A549 (cell line): ENCODE data around the gene CRYBB3. TPM values are rescaled to one million over a fixed set of nuclear protein-coding genes. Genes with fewer than 3 reads are reported as not detected.

Source experiments
- ATAC-seq, 2 experiments: fragments of 200-7000 bp in 1 of 2; fragments of >200 bp in 1 of 2; cut with Nextera tagmentation in 1 of 2; cut with Tn5 transposase in 1 of 2; 3 replicates each; pipeline versions ENCODE4 v1.8.0 to v1.9.1; 2018 to 2020; ENCODE audit warnings: mild to moderate bottlenecking in 1 of 2, moderate library complexity in 1 of 2
- CTCF ChIA-PET: fragments of 300-600 bp; sonication (Branson Sonifier 250); formaldehyde crosslinking; extraction: SDS; loops from one replicate; lab custom pipeline; 2021; ENCODE audit warnings: antibody characterized with exemption, inconsistent platforms; lab: Yijun Ruan, JAX
- POLR2A ChIA-PET: fragments of 350-600 bp; formaldehyde crosslinking; extraction: SDS; loops from one replicate; lab custom pipeline; 2021; ENCODE audit warnings: antibody characterized with exemption, inconsistent platforms; lab: Yijun Ruan, JAX
- DNase-seq, 2 experiments: peaks; one replicate each; pipeline versions ENCODE4 v3.0.0 to v3.0.0-alpha.2; 2011 to 2016; ENCODE audit warnings: low read depth in 1 of 2, low spot score in 1 of 2
- FAIRE-seq: peaks from 2 replicates; lab custom pipeline; 2011; peaks lifted over from hg19 to GRCh38; lab: Jason Lieb, UNC
- H3K27ac ChIP-seq, 2 experiments: fragments of >200 bp; sonication (Bioruptor Twin); formaldehyde crosslinking; 3 replicates each; pipeline ENCODE4 v1.5.1; 2016 to 2017
- H3K4me1 ChIP-seq: fragments of >200 bp; sonication (Bioruptor Twin); formaldehyde crosslinking; 3 replicates; pipeline ENCODE4 v1.6.1; 2016
- H3K4me2 ChIP-seq: fragments of >200 bp; sonication (Bioruptor Twin); formaldehyde crosslinking; 3 replicates; pipeline ENCODE4 v1.6.1; 2016
- H3K4me3 ChIP-seq: fragments of >200 bp; sonication (Bioruptor Twin); formaldehyde crosslinking; 3 replicates; pipeline ENCODE4 v1.5.1; 2016
- H3K9me3 ChIP-seq: fragments of >200 bp; sonication (Bioruptor Twin); formaldehyde crosslinking; 3 replicates; pipeline ENCODE4 v1.6.1; 2016
- ATOH8 ChIP-seq: fragments of 250-450 bp; sonication (Bioruptor Pico); IDR thresholded peaks from 2 replicates; pipeline ENCODE4 v1.5.0; 2020; ENCODE audit warnings: low read depth, mild to moderate bottlenecking, moderate library complexity
- BHLHE40 ChIP-seq: IDR thresholded peaks from 2 replicates; pipeline ENCODE4 v1.6.1; 2012; ENCODE audit warnings: low read depth, low read length, inconsistent platforms
- CBX2 ChIP-seq: fragments of 200-600 bp; sonication (generic); IDR thresholded peaks from 2 replicates; pipeline ENCODE4 v1.6.1; 2016; ENCODE audit warnings: low read depth, mild to moderate bottlenecking, borderline replicate concordance
- CBX8 ChIP-seq: fragments of 200-600 bp; sonication (generic); IDR thresholded peaks from 2 replicates; pipeline ENCODE4 v1.6.1; 2016
- CEBPB ChIP-seq, 2 experiments: fragments of >200 bp in 1 of 2; sonication (Bioruptor Twin) in 1 of 2; formaldehyde crosslinking in 1 of 2; IDR thresholded peaks; 2 replicates each; pipeline ENCODE4 v1.6.1; 2012 to 2016
- CHD4 ChIP-seq: fragments of 200-600 bp; sonication (generic); IDR thresholded peaks from 2 replicates; pipeline ENCODE4 v1.6.1; 2016; ENCODE audit warnings: antibody characterized with exemption, mild to moderate bottlenecking, borderline replicate concordance
- CTCF ChIP-seq: fragments of >200 bp; sonication (Bioruptor Twin); formaldehyde crosslinking; IDR thresholded peaks from 3 replicates; pipeline ENCODE4 v1.5.1; 2016
- EHF ChIP-seq: fragments of 250-450 bp; sonication (Bioruptor Pico); IDR thresholded peaks from 2 replicates; pipeline ENCODE4 v1.5.0; 2020; ENCODE audit warnings: mild to moderate bottlenecking
- EP300 ChIP-seq, 2 experiments: fragments of >200 bp; sonication (Bioruptor Twin); formaldehyde crosslinking; IDR thresholded peaks; 2 replicates in 1 of 2; 3 replicates in 1 of 2; pipeline ENCODE4 v1.6.1; 2016 to 2017
- FOSL2 ChIP-seq, 2 experiments: fragments of 450-650 bp in 1 of 2; fragments of >200 bp in 1 of 2; sonication (Bioruptor Twin) in 1 of 2; formaldehyde crosslinking; IDR thresholded peaks; 2 replicates each; pipeline versions ENCODE4 v1.5.0 to v1.6.1; 2016 to 2020; ENCODE audit warnings: mild to moderate bottlenecking in 1 of 2, moderate library complexity in 1 of 2
- FOXS1 ChIP-seq: fragments of 250-450 bp; sonication (Bioruptor Pico); IDR thresholded peaks from 2 replicates; pipeline ENCODE4 v1.5.0; 2020; ENCODE audit warnings: mild to moderate bottlenecking, moderate library complexity
- HEYL ChIP-seq: fragments of 250-450 bp; sonication (Bioruptor Pico); IDR thresholded peaks from 2 replicates; pipeline ENCODE4 v1.8.0; 2021; ENCODE audit warnings: mild to moderate bottlenecking, moderate library complexity
- HMGXB4 ChIP-seq: fragments of 250-450 bp; sonication (Bioruptor Pico); IDR thresholded peaks from 2 replicates; pipeline ENCODE4 v1.5.0; 2021; ENCODE audit warnings: mild to moderate bottlenecking, moderate library complexity, borderline replicate concordance
- HOXB13 ChIP-seq: fragments of 250-450 bp; sonication (Bioruptor Pico); IDR thresholded peaks from 2 replicates; pipeline ENCODE4 v1.5.0; 2020; ENCODE audit warnings: low read depth, mild to moderate bottlenecking, moderate library complexity
- JUN ChIP-seq, 2 experiments: fragments of >200 bp; sonication (Bioruptor Twin); formaldehyde crosslinking; IDR thresholded peaks; 2 replicates in 1 of 2; 3 replicates in 1 of 2; pipeline ENCODE4 v1.6.1; 2016 to 2017
- JUNB ChIP-seq: fragments of >200 bp; sonication (Bioruptor Twin); formaldehyde crosslinking; IDR thresholded peaks from 2 replicates; pipeline ENCODE4 v1.6.1; 2016
- KDM1A ChIP-seq: fragments of 200-600 bp; sonication (generic); IDR thresholded peaks from 2 replicates; pipeline ENCODE4 v1.6.1; 2016; ENCODE audit warnings: low read depth, mild to moderate bottlenecking
- MAZ ChIP-seq: fragments of 150-350 bp; IDR thresholded peaks from 2 replicates; pipeline ENCODE4 v1.6.1; 2014; ENCODE audit warnings: antibody characterized with exemption, low read depth, low read length, borderline replicate concordance
- NR3C1 ChIP-seq: fragments of >200 bp; sonication (Bioruptor Twin); formaldehyde crosslinking; IDR thresholded peaks from 3 replicates; pipeline ENCODE4 v1.6.1; 2017
- POLR2AphosphoS2 ChIP-seq: conservative IDR thresholded peaks from 2 replicates; pipeline ENCODE4 v1.6.1; 2012; ENCODE audit warnings: low read length, improper control_type of control experiment, inconsistent platforms
- RARB ChIP-seq: fragments of 250-450 bp; sonication (Bioruptor Pico); IDR thresholded peaks from 2 replicates; pipeline ENCODE4 v1.8.0; 2021; ENCODE audit warnings: mild to moderate bottlenecking, moderate library complexity
- RCOR1 ChIP-seq: fragments of 150-350 bp; IDR thresholded peaks from 2 replicates; pipeline ENCODE4 v1.6.1; 2014; ENCODE audit warnings: antibody characterized with exemption, low read length, low read depth
- RFX5 ChIP-seq: fragments of 450-650 bp; IDR thresholded peaks from 2 replicates; pipeline ENCODE4 v1.7.1; 2014; ENCODE audit warnings: antibody characterized with exemption, mild to moderate bottlenecking, moderate library complexity
- RNF2 ChIP-seq: fragments of 200-600 bp; sonication (generic); IDR thresholded peaks from 2 replicates; pipeline ENCODE4 v1.6.1; 2016; ENCODE audit warnings: low read depth, mild to moderate bottlenecking, antibody characterized with exemption, moderate library complexity, borderline replicate concordance
- SREBF2 ChIP-seq: fragments of 450-650 bp; IDR thresholded peaks from 2 replicates; pipeline ENCODE4 v1.6.1; 2014; ENCODE audit warnings: mild to moderate bottlenecking, moderate library complexity
- TFCP2L1 ChIP-seq: fragments of 250-450 bp; sonication (Bioruptor Pico); IDR thresholded peaks from 2 replicates; pipeline ENCODE4 v1.5.0; 2021; ENCODE audit warnings: mild to moderate bottlenecking
- TP53 ChIP-seq: fragments of 250-450 bp; sonication (Bioruptor Pico); IDR thresholded peaks from 2 replicates; pipeline ENCODE4 v1.5.0; 2021; ENCODE audit warnings: mild to moderate bottlenecking, moderate library complexity
- WGBS: methylation state at CpG from one replicate; pipeline ENCODE4 v1.1.6; 2017; ENCODE audit errors: missing lambda C conversion rate; 5-methylcytosine and 5-hydroxymethylcytosine counted together
- polyA plus RNA-seq, 4 experiments: library from polyadenylated mRNA; depleted of rRNA in 3 of 4; stranded (reverse); fragments of >200 nt; fragmentation: RNase III in 1 of 4; extraction: RNeasy Plus Mini Kit Qiagen cat#74134 plus additional on column Dnase treatment in 1 of 4; gene quantifications; 2 replicates in 3 of 4; 3 replicates in 1 of 4; pipeline ENCODE4 v1.2.3, GENCODE V29; 2011 to 2017
- TF ChIP-seq, protein P1 (sequence below): IDR thresholded peaks from 2 replicates; pipeline ENCODE4 v1.6.1; 2012
- TF ChIP-seq, protein P2 (sequence below): fragments of >200 bp; sonication (Bioruptor Twin); formaldehyde crosslinking; IDR thresholded peaks from 3 replicates; pipeline ENCODE4 v1.6.1; 2016
- TF ChIP-seq, protein P3 (sequence below): IDR thresholded peaks from 2 replicates; pipeline ENCODE4 v1.6.1; 2012; ENCODE audit warnings: low read depth, borderline replicate concordance

The CRYBB3 gene
- polyA plus RNA-seq, 2 of the 4 experiments (the other 2 are of a cell fraction): not detected

DNA sequence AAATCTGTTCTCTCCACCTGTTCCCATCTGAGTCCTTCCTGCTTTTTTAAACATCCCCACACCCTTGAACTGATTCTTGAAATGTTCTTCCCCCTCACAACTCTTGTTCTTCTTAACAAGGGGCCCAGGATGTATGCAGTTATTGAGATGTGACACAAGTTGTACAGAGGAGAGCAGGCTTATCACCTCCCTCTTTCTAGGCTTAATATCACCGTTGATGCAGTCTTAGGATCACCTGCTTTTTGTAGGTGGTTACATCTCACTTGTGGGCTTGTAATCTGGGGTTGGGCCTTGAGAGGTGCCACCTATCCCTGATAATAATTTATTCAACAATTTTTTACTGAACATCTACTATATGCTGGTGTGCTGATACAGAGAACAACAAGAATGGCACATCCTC lies 6.2 kb downstream of the CRYBB3 start:
- ChIA-PET CTCF (no interaction called here), POLR2A (no interaction called here)
- FAIRE-seq (no peak), DNase-seq (no peak), ATAC-seq (no peak)
- Histone ChIP-seq H3K4me2 (no peak overlapping the region), H3K9me3 (no peaks in the 10 kb centered on the region), H3K4me3 (no peak overlapping the region), H3K4me1 (no peaks in the 10 kb centered on the region), H3K27ac (no peak overlapping the region)
- TF ChIP-seq EHF (no peak), BHLHE40 (no peak), SREBF2 (no peak), JUN (IDR thresholded peaks at IDR 0.05) (no peak), HEYL (CRISPR knock-in tag) (no peak), CHD4 (no peak), JUNB (no peak), CEBPB (IDR thresholded peaks at IDR 0.05) (no peak), FOSL2 (IDR thresholded peaks at IDR 0.05) (no peak), FOSL2 (CRISPR knock-in tag; IDR thresholded peaks at IDR 0.05) (no peak), TP53 (CRISPR knock-in tag) (no peak), HMGXB4 (CRISPR knock-in tag) (no peak), NR3C1 (no peak), CBX8 (no peak), RCOR1 (no peak), TFCP2L1 (no peak), CBX2 (no peak)
- TF ChIP-seq, protein P1, sequence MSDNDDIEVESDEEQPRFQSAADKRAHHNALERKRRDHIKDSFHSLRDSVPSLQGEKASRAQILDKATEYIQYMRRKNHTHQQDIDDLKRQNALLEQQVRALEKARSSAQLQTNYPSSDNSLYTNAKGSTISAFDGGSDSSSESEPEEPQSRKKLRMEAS: no peak
- TF ChIP-seq, protein P2, sequence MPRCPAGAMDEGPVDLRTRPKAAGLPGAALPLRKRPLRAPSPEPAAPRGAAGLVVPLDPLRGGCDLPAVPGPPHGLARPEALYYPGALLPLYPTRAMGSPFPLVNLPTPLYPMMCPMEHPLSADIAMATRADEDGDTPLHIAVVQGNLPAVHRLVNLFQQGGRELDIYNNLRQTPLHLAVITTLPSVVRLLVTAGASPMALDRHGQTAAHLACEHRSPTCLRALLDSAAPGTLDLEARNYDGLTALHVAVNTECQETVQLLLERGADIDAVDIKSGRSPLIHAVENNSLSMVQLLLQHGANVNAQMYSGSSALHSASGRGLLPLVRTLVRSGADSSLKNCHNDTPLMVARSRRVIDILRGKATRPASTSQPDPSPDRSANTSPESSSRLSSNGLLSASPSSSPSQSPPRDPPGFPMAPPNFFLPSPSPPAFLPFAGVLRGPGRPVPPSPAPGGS: no peak
- 30% methylated on average over 1 of the region's 1 CpG for WGBS

- Histone ChIP-seq H3K4me2 (no peak overlapping the region), H3K9me3 (no peaks in the 10 kb centered on the region), H3K27ac (no peak overlapping the region), H3K4me1 (no peaks in the 10 kb centered on the region), H3K4me3 (no peak overlapping the region)
- CTCF ChIA-PET: no interaction called here
- TF ChIP-seq CBX8 (no peak), MAZ (no peak), CTCF (no peak), RFX5 (no peak), KDM1A (no peak), RARB (CRISPR knock-in tag) (no peak), POLR2AphosphoS2 (no peak), EP300 (IDR thresholded peaks at IDR 0.05) (no peak), RNF2 (no peak), CHD4 (no peak), ATOH8 (no peak), FOXS1 (CRISPR knock-in tag) (no peak), HOXB13 (no peak)
- TF ChIP-seq, protein P3, sequence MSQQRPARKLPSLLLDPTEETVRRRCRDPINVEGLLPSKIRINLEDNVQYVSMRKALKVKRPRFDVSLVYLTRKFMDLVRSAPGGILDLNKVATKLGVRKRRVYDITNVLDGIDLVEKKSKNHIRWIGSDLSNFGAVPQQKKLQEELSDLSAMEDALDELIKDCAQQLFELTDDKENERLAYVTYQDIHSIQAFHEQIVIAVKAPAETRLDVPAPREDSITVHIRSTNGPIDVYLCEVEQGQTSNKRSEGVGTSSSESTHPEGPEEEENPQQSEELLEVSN: no peak
- WGBS: 80% methylated on average over 15 of the region's 21 CpGs
- POLR2A ChIA-PET: no interaction called here
- ATAC-seq: no peak
- DNase-seq: no peak
- no peak for FAIRE-seq
These were observed 7.3 kb downstream of the CRYBB3 start for GRCh38 chr22:25206998-25207397.
